Common myeloid progenitor, CD34-positive (primary cell): ENCODE results near the gene CYP39A1.
"Not testable (repeated sequence)": the region's sequence is repeated elsewhere in the genome, so short reads cannot be mapped to it uniquely, and the experiment has no call there.

Experiments
- CTCF ChIA-PET: fragments of 350-600 bp; sonication (Branson Sonifier 250); formaldehyde crosslinking; loops from one replicate; lab custom pipeline; 2021; ENCODE audit warnings: antibody characterized with exemption; lab: Charles Lee
- POLR2A ChIA-PET: fragments of 350-600 bp; sonication (Branson Sonifier 250); formaldehyde crosslinking; loops from one replicate; lab custom pipeline; 2021; ENCODE audit warnings: antibody characterized with exemption; lab: Charles Lee
- DNase-seq, 3 donors: peaks; one replicate each; pipeline versions ENCODE4 v3.0.0 to v3.0.0-alpha.2; 2013
- H3K27ac ChIP-seq, 2 experiments: 1 replicate in 1 of 2; 2 replicates in 1 of 2; pipeline ENCODE4 v1.7.0; 2013; ENCODE audit warnings: inconsistent platforms in 2 of 2, low read length in 2 of 2, mild to moderate bottlenecking in 2 of 2, low read depth in 1 of 2, moderate library complexity in 1 of 2; ENCODE audit not compliant: severe bottlenecking in 2 of 2, insufficient read depth in 1 of 2, poor library complexity in 1 of 2
- H3K27me3 ChIP-seq, 5 experiments: replicated peaks in 2 of 5; 1 replicate in 3 of 5; 2 replicates in 2 of 5; pipeline versions ENCODE4 v1.6.1 to v1.7.0; 2013; ENCODE audit warnings: low read length in 4 of 5, mild to moderate bottlenecking in 2 of 5, moderate library complexity in 2 of 5, inconsistent platforms in 1 of 5; ENCODE audit not compliant: insufficient read depth in 5 of 5, control insufficient read depth in 4 of 5
- H3K36me3 ChIP-seq, 4 experiments: 1 replicate in 2 of 4; 2 replicates in 2 of 4; pipeline versions ENCODE4 v1.6.1 to v1.7.0; 2013; ENCODE audit warnings: low read length in 3 of 4, control low read depth in 1 of 4, mild to moderate bottlenecking in 1 of 4; ENCODE audit not compliant: control insufficient read depth in 4 of 4, insufficient read depth in 4 of 4
- H3K4me1 ChIP-seq, 4 experiments: 1 replicate in 3 of 4; 2 replicates in 1 of 4; pipeline versions ENCODE4 v1.6.1 to v1.7.1; 2013; ENCODE audit warnings: low read length in 3 of 4, mild to moderate bottlenecking in 3 of 4, control low read depth in 1 of 4, inconsistent platforms in 1 of 4, moderate library complexity in 1 of 4; ENCODE audit not compliant: control insufficient read depth in 4 of 4, insufficient read depth in 4 of 4; ENCODE audit errors: control extremely low read depth in 1 of 4
- H3K4me3 ChIP-seq, 7 experiments: 1 replicate in 4 of 7; 2 replicates in 3 of 7; pipeline versions ENCODE4 v1.5.1 to v1.7.0; 2013; ENCODE audit warnings: mild to moderate bottlenecking in 7 of 7, low read length in 6 of 7, moderate library complexity in 6 of 7, inconsistent platforms in 2 of 7, low read depth in 2 of 7, control low read depth in 1 of 7; ENCODE audit not compliant: insufficient read depth in 4 of 7, control insufficient read depth in 1 of 7; ENCODE audit errors: extremely low read depth in 1 of 7
- H3K9me3 ChIP-seq, 5 experiments: 1 replicate in 4 of 5; 2 replicates in 1 of 5; pipeline versions ENCODE4 v1.6.1 to v1.7.1; 2013; ENCODE audit warnings: low read length in 4 of 5, mild to moderate bottlenecking in 2 of 5, inconsistent platforms in 1 of 5, low read depth in 1 of 5, moderate library complexity in 1 of 5; ENCODE audit not compliant: control insufficient read depth in 4 of 5, insufficient read depth in 2 of 5; ENCODE audit errors: control extremely low read depth in 1 of 5
- WGBS: methylation state at CpG from one replicate; pipeline ENCODE4 v1.1.5; 2013; ENCODE audit not compliant: insufficient coverage; 5-methylcytosine and 5-hydroxymethylcytosine counted together

The CYP39A1 gene

GRCh38 chr6:46651006-46651405, 1.6 kb downstream of the CYP39A1 start:
- no CpG with 5 or more reads among the region's 1 CpG for WGBS
- no peaks in the 10 kb centered on the region for H3K36me3 ChIP-seq
- no peaks in the 10 kb centered on the region for H3K9me3 ChIP-seq
- no peak overlapping the region for H3K27ac ChIP-seq
- ChIA-PET POLR2A (no interaction called here), CTCF (no interaction called here)
- H3K27me3 ChIP-seq = peaks cover 0 to 6% (median 0%) of the 10 kb centered on the region in 5 experiments
- H3K4me3 ChIP-seq = no peak overlapping the region
- DNase-seq = no peak
- peaks cover 5 to 15% (median 13%) of the 10 kb centered on the region in 4 experiments for H3K4me1 ChIP-seq

- ChIA-PET CTCF (no interaction called here), POLR2A (no interaction called here)
- 100% methylated on average over 3 of the region's 5 CpGs for WGBS
- Histone ChIP-seq H3K36me3 (no peaks in the 10 kb centered on the region), H3K27ac (no peak overlapping the region), H3K4me1 (peaks cover 5 to 15% (median 13%) of the 10 kb centered on the region in 4 experiments), H3K9me3 (no peaks in the 10 kb centered on the region), H3K27me3 (peaks cover 0 to 6% (median 0%) of the 10 kb centered on the region in 5 experiments), H3K4me3 (no peak overlapping the region)
- DNase-seq = peak in 2 of 3 donors; percentile 11 to 35
Observed at GRCh38 chr6:46648869-46649492, 3.6 kb downstream of the CYP39A1 start.

- CTCF ChIA-PET, H3K36me3 ChIP-seq, H3K9me3 ChIP-seq, H3K27me3 ChIP-seq, H3K4me1 ChIP-seq, H3K27ac ChIP-seq, H3K4me3 ChIP-seq, DNase-seq, POLR2A ChIA-PET: not testable (repeated sequence)
- WGBS = no CpG with 5 or more reads among the region's 4 CpGs
Observed at GRCh38 chr6:46648108-46648507, 4.5 kb downstream of the CYP39A1 start.

GRCh38 chr6:46645265-46645664, 7.4 kb downstream of the CYP39A1 start:
- ChIA-PET CTCF (no interaction called here), POLR2A (no interaction called here)
- WGBS = no CpG with 5 or more reads among the region's 1 CpG
- Histone ChIP-seq H3K36me3 (no peaks in the 10 kb centered on the region), H3K27me3 (peaks cover 0 to 2% (median 0%) of the 10 kb centered on the region in 5 experiments), H3K27ac (no peak overlapping the region), H3K4me3 (no peak overlapping the region), H3K9me3 (no peaks in the 10 kb centered on the region), H3K4me1 (no peaks in the 10 kb centered on the region)
- no peak for DNase-seq

- no peaks in the 10 kb centered on the region for H3K27me3 ChIP-seq
- no peaks in the 10 kb centered on the region for H3K9me3 ChIP-seq
- DNase-seq = no peak
- no peak overlapping the region for H3K4me3 ChIP-seq
- CTCF ChIA-PET = no interaction called here
- no peaks in the 10 kb centered on the region for H3K4me1 ChIP-seq
- no peaks in the 10 kb centered on the region for H3K36me3 ChIP-seq
- no peak overlapping the region for H3K27ac ChIP-seq
- POLR2A ChIA-PET = no interaction called here
- 98% methylated on average over 3 of the region's 4 CpGs for WGBS
Observed at GRCh38 chr6:46642928-46643751, 9.5 kb downstream of the CYP39A1 start.

- no peak overlapping the region for H3K27ac ChIP-seq
- no peaks in the 10 kb centered on the region for H3K27me3 ChIP-seq
- CTCF ChIA-PET = no interaction called here
- 100% methylated on average over 2 of the region's 2 CpGs for WGBS
- H3K4me3 ChIP-seq = no peak overlapping the region
- no peaks in the 10 kb centered on the region for H3K36me3 ChIP-seq
- no peaks in the 10 kb centered on the region for H3K9me3 ChIP-seq
- H3K4me1 ChIP-seq = no peaks in the 10 kb centered on the region
- DNase-seq = no peak
- POLR2A ChIA-PET = no interaction called here
Observed at GRCh38 chr6:46638650-46639049, 14.0 kb downstream of the CYP39A1 start.

- DNase-seq = no peak
- no peak overlapping the region for H3K27ac ChIP-seq
- H3K9me3 ChIP-seq = no peaks in the 10 kb centered on the region
- POLR2A ChIA-PET = no interaction called here
- H3K27me3 ChIP-seq = no peaks in the 10 kb centered on the region
- H3K4me1 ChIP-seq = no peaks in the 10 kb centered on the region
- CTCF ChIA-PET = no interaction called here
- H3K36me3 ChIP-seq = no peaks in the 10 kb centered on the region
- no peak overlapping the region for H3K4me3 ChIP-seq
- WGBS = no CpG with 5 or more reads among the region's 1 CpG
Observed at GRCh38 chr6:46637933-46638332, 14.7 kb downstream of the CYP39A1 start.
